Gastrocnemius medialis (tissue), 4 donors: ENCODE results near the gene S100A14. TPM values are rescaled to one million over a fixed set of nuclear protein-coding genes. Genes with fewer than 3 reads are reported as not detected.

Source experiments
- ATAC-seq, 2 donors: fragments of 150-250 bp; one replicate each; pipeline ENCODE4 v1.9.1; 2016
- DNase-seq, 2 donors: peaks; one replicate each; pipeline ENCODE4 v3.0.0-alpha.2; 2019
- H3K27ac ChIP-seq, 4 donors: fragments of 200-600 bp; sonication (generic); 1 replicate in 1 of 4; 2 replicates in 3 of 4; pipeline ENCODE4 v1.5.1; 2016 to 2018; ENCODE audit warnings: mild to moderate bottlenecking in 2 of 4, moderate library complexity in 1 of 4
- H3K27me3 ChIP-seq, 3 donors: fragments of 200-600 bp; sonication (generic) in 2 of 3; 1 replicate in 1 of 3; 2 replicates in 2 of 3; pipeline versions ENCODE4 v1.5.1 to v1.6.0; 2016 to 2019; ENCODE audit warnings: mild to moderate bottlenecking in 1 of 3, moderate library complexity in 1 of 3
- H3K36me3 ChIP-seq, 2 donors: fragments of 200-600 bp; sonication (generic) in 1 of 2; one replicate each; pipeline ENCODE4 v1.5.1; 2017 to 2018
- H3K4me1 ChIP-seq, 2 donors: fragments of 200-600 bp; sonication (generic) in 1 of 2; one replicate each; pipeline ENCODE4 v1.5.1; 2016 to 2017; ENCODE audit warnings: mild to moderate bottlenecking in 2 of 2
- H3K4me3 ChIP-seq, 4 donors: fragments of 200-600 bp; sonication (generic) in 3 of 4; 1 replicate in 1 of 4; 2 replicates in 3 of 4; pipeline ENCODE4 v1.5.1; 2016 to 2019; ENCODE audit warnings: mild to moderate bottlenecking in 2 of 4
- H3K9me3 ChIP-seq, 3 donors: fragments of 200-600 bp; sonication (generic) in 2 of 3; 1 replicate in 1 of 3; 2 replicates in 2 of 3; pipeline ENCODE4 v1.5.1; 2016 to 2019
- POLR2A ChIP-seq, 2 donors: fragments of 450-650 bp; IDR thresholded peaks; one replicate each; pipeline ENCODE4 v1.6.1; 2017; ENCODE audit warnings: antibody characterized with exemption in 2 of 2, mild to moderate bottlenecking in 2 of 2, moderate library complexity in 2 of 2
- in situ Hi-C, 4 donors: fragments of 200-750 bp; cut with MboI; loops; one replicate each; pipeline versions ENCODE4 v1.15.0 to v1.8.0; 2017; ENCODE audit warnings: low sequenced_read_pairs in 4 of 4
- intact Hi-C: fragments of 100-400 bp; cut with DNase I; formaldehyde crosslinking; loops from one replicate; pipeline ENCODE4 v1.15.1; 2023; ENCODE audit warnings: low total_unique reads
- total RNA-seq, 4 donors: library from RNA; depleted of rRNA; stranded (reverse); fragments of >200 nt; gene quantifications; one replicate each; pipeline versions ENCODE4 v1.1.0 to v1.2.3, GENCODE V29; 2016
- TF ChIP-seq, protein P1 (sequence below), 5 experiments: fragments of 450-650 bp in 3 of 5; fragments of 200-600 bp in 2 of 5; sonication (generic) in 2 of 5; IDR thresholded peaks in 4 of 5; conservative IDR thresholded peaks in 1 of 5; 1 replicate in 4 of 5; 2 replicates in 1 of 5; pipeline ENCODE4 v1.5.1; 2016 to 2019; ENCODE audit warnings: antibody characterized with exemption in 5 of 5, mild to moderate bottlenecking in 3 of 5, moderate library complexity in 3 of 5

The S100A14 gene
- total RNA-seq, 4 donors from 2014 or later: 1.8 TPM; not detected in 3

DNA sequence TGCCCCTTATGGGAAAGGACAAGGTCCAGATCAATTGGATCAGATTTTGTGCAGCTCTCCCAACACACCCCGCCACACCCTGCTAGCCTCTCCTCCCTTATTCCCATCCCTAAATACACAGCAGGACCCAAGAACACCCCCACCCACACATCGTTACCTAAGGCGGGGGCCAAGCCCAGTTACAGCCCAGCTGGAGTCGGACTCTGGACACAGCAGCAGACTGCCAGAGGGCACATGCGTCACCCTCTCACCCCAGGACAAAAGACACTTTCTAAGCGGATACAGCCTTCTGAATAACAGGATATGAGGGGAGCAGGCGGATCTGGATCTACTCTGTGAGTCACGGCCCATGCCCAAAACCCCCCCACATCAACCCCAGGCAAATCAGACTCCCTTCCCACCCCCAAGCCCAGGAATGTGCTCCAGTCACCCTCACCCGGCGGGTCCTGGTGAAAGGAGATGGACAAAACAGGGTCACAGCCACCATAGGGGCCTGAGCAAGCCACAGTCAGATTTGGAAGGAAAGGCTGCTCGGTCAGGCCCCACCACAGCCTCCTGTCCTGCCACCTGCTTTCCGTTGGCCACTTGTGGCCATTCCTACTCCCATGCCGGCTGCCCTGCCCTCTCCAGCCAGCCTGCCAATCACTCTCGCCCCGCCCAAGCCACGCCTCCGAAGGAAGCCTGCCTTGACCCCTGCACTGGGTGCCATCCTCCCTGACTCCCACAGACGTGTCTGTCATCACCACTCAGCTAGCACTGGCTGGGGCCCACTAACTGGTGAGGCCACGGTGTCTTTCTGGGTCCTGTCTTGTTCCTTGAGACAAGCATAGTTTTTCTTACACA lies 7.2 kb downstream of the S100A14 start:
- peak; percentile 45 to 74 for TF ChIP-seq POLR2A (IDR thresholded peaks at IDR 0.05)
- TF ChIP-seq, protein P1, sequence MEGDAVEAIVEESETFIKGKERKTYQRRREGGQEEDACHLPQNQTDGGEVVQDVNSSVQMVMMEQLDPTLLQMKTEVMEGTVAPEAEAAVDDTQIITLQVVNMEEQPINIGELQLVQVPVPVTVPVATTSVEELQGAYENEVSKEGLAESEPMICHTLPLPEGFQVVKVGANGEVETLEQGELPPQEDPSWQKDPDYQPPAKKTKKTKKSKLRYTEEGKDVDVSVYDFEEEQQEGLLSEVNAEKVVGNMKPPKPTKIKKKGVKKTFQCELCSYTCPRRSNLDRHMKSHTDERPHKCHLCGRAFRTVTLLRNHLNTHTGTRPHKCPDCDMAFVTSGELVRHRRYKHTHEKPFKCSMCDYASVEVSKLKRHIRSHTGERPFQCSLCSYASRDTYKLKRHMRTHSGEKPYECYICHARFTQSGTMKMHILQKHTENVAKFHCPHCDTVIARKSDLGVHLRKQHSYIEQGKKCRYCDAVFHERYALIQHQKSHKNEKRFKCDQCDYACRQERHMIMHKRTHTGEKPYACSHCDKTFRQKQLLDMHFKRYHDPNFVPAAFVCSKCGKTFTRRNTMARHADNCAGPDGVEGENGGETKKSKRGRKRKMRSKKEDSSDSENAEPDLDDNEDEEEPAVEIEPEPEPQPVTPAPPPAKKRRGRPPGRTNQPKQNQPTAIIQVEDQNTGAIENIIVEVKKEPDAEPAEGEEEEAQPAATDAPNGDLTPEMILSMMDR (IDR thresholded peaks at IDR 0.05 in 4 of 5, conservative IDR thresholded peaks at IDR 0.05 in 1 of 5): no peak
- DNase-seq: peak; percentile 46 to 79
- Histone ChIP-seq H3K27me3 (no peaks in the 10 kb centered on the region), H3K4me1 (peaks cover 21 to 25% of the 10 kb centered on the region in 2 donors), H3K4me3 (peak overlapping the region; percentile 43 to 51 (median 45)), H3K9me3 (no peaks in the 10 kb centered on the region), H3K36me3 (peaks cover 0 to 14% of the 10 kb centered on the region in 2 donors), H3K27ac (peak overlapping the region; percentile 82 to 88 (median 84))
- ATAC-seq: peak; percentile 61 to 71
- intact Hi-C loops (no loop called here), in situ Hi-C loops (no loop called here)

DNA sequence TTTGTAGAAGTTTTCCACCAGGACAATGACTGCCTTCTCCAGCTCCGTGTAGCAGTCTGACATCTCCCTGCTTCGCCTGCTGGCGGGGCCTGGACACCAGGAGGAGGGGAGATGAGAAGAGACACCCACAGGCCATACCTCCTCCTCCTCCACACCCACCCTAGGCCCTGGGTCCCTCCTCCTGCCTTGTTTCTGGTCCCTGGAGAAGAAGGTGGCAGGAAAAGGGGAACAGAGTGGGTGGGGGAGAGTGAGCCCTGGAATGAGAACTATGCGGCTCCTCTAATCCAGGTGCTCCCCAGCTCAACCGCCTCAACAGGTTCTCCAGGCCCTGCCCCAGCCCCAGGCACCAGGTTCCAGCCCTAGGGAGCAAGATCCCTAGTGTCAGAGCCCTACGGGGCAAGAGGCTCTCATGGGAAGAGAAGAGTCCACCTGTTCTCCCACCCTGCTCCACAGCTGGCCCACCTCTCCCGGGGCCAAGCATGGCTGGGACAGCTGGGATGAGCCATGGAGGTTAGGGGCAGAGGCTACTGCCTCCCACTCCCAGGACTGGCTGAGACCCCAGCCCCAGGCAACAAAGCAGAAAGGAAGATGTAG lies 7.9 kb downstream of the S100A14 start:
- peak overlapping the region; percentile 43 to 51 (median 45) for H3K4me3 ChIP-seq
- in situ Hi-C loops: no loop called here

DNA sequence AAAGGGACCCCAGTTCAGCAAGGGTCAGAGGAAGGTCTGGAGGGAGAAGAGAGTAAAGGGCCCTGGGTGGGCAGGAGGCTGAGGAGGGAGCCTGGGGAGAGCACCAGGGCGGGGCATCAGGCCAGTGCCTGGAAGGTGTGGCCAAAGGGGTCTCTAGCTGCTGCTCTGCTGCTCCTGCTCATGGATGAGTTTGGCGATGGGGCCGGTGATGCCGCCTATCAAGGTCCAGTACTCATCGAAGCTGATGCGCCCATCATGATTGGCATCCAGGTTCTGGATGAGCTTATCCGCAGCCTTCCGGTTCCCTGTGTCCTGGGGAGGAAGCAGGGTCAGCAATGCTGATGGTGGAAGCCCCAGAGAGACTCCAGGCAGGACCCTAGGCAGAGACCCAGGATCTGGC lies 8.7 kb downstream of the S100A14 start:
- Histone ChIP-seq H3K9me3 (no peaks in the 10 kb centered on the region), H3K4me3 (peak overlapping the region in 3 of 4 donors; percentile 43 to 51 (median 45)), H3K4me1 (peaks cover 21 to 22% of the 10 kb centered on the region in 2 donors), H3K27ac (peak overlapping the region in 3 of 4 donors; percentile 27 to 88 (median 83)), H3K27me3 (no peaks in the 10 kb centered on the region), H3K36me3 (peaks cover 0 to 14% of the 10 kb centered on the region in 2 donors)
- DNase-seq (no peak), ATAC-seq (no peak)
- intact Hi-C loops (no loop called here), in situ Hi-C loops (no loop called here)
- TF ChIP-seq, protein P1 (IDR thresholded peaks at IDR 0.05 in 4 of 5, conservative IDR thresholded peaks at IDR 0.05 in 1 of 5): no peak
- TF ChIP-seq POLR2A (IDR thresholded peaks at IDR 0.05): no peak

More for the DNA sequence above, 7.9 kb downstream of the S100A14 start:
- DNase-seq (no peak), ATAC-seq (no peak)
- intact Hi-C loops: no loop called here
- Histone ChIP-seq H3K4me1 (peaks cover 21 to 23% of the 10 kb centered on the region in 2 donors), H3K9me3 (no peaks in the 10 kb centered on the region), H3K27ac (peak overlapping the region; percentile 82 to 88 (median 84)), H3K36me3 (peaks cover 0 to 14% of the 10 kb centered on the region in 2 donors), H3K27me3 (no peaks in the 10 kb centered on the region)
- TF ChIP-seq, protein P1 (IDR thresholded peaks at IDR 0.05 in 4 of 5, conservative IDR thresholded peaks at IDR 0.05 in 1 of 5): no peak
- TF ChIP-seq POLR2A (IDR thresholded peaks at IDR 0.05): no peak

DNA sequence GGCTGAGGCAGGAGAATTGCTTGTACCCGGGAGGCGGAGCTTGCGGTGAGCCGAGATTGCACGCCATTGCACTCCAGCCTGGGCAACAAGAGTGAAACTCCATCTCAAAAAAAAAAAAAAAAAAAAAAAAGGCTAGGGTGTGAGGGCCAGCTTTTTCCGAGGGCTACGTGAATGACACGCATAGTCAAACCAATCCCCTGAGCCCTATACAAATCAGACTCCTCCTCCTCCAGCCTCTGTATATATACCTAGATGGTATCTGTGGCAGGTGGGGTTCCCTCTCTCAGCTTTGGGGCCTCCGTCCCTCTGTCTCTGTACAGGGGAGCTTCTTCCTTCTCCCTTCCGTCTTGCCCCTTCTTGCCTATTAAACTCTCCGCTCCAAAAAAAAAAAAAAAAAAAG lies 9.9 kb downstream of the S100A14 start:
- Histone ChIP-seq H3K4me3 (no peak overlapping the region), H3K9me3 (no peaks in the 10 kb centered on the region), H3K4me1 (peaks cover 18 to 19% of the 10 kb centered on the region in 2 donors), H3K27ac (peak overlapping the region in 1 of 4 donors; percentile 27), H3K27me3 (no peaks in the 10 kb centered on the region), H3K36me3 (peaks cover 0 to 14% of the 10 kb centered on the region in 2 donors)
- in situ Hi-C loops (no loop called here), intact Hi-C loops (no loop called here)
- TF ChIP-seq, protein P1 (IDR thresholded peaks at IDR 0.05 in 4 of 5, conservative IDR thresholded peaks at IDR 0.05 in 1 of 5): no peak
- TF ChIP-seq POLR2A (IDR thresholded peaks at IDR 0.05): no peak
- DNase-seq: no peak
- no peak for ATAC-seq
